ENCODE data around the gene CHI3L2.

The CHI3L2 gene

GRCh38 chr1:111247125-111247838 lies 19.8 kb downstream of the CHI3L2 start:
- DNase-seq (ENCODE audit: low read depth in 1 of 2, low spot score in 1 of 2) = no peak

- no peak for DNase-seq (ENCODE audit: low read depth in 1 of 2, low spot score in 1 of 2)
Measured at GRCh38 chr1:111249960-111250359, 22.4 kb downstream of the CHI3L2 start.

- no peak for DNase-seq (ENCODE audit: low read depth in 1 of 2, low spot score in 1 of 2)
Measured at GRCh38 chr1:111251570-111251969, 24.1 kb downstream of the CHI3L2 start.

- no peak for DNase-seq (ENCODE audit: low read depth in 1 of 2, low spot score in 1 of 2)
Measured at GRCh38 chr1:111252786-111253185, 25.3 kb downstream of the CHI3L2 start.

GRCh38 chr1:111253876-111254275 lies 26.4 kb downstream of the CHI3L2 start:
- no peak for DNase-seq (ENCODE audit: low read depth in 1 of 2, low spot score in 1 of 2)

GRCh38 chr1:111256988-111257658 lies 29.6 kb downstream of the CHI3L2 start:
- no peak for DNase-seq (ENCODE audit: low read depth in 1 of 2, low spot score in 1 of 2)

- no peak for DNase-seq (ENCODE audit: low read depth in 1 of 2, low spot score in 1 of 2)
Measured at GRCh38 chr1:111267801-111268508, 40.4 kb downstream of the CHI3L2 start.

- no peak for DNase-seq (ENCODE audit: low read depth in 1 of 2, low spot score in 1 of 2)
Measured at GRCh38 chr1:111269825-111270406, 42.4 kb downstream of the CHI3L2 start.

GRCh38 chr1:111270771-111271463 lies 43.4 kb downstream of the CHI3L2 start:
- DNase-seq (ENCODE audit: low read depth in 1 of 2, low spot score in 1 of 2) = no peak

- DNase-seq (ENCODE audit: low read depth in 1 of 2, low spot score in 1 of 2) = no peak
Measured at GRCh38 chr1:111271464-111271801, 43.9 kb downstream of the CHI3L2 start.

GRCh38 chr1:111272081-111272480 lies 44.6 kb downstream of the CHI3L2 start:
- no peak for DNase-seq (ENCODE audit: low read depth in 1 of 2, low spot score in 1 of 2)

- no peak for DNase-seq (ENCODE audit: low read depth in 1 of 2, low spot score in 1 of 2)
Measured at GRCh38 chr1:111274653-111275052, 47.1 kb downstream of the CHI3L2 start.

GRCh38 chr1:111275079-111275478 lies 47.6 kb downstream of the CHI3L2 start:
- DNase-seq (ENCODE audit: low read depth in 1 of 2, low spot score in 1 of 2) = no peak

- DNase-seq (ENCODE audit: low read depth in 1 of 2, low spot score in 1 of 2) = no peak
Measured at GRCh38 chr1:111275780-111276433, 48.4 kb downstream of the CHI3L2 start.

GRCh38 chr1:111279144-111279543 lies 51.6 kb downstream of the CHI3L2 start:
- DNase-seq (ENCODE audit: low read depth in 1 of 2, low spot score in 1 of 2) = no peak

GRCh38 chr1:111280267-111280666 lies 52.8 kb downstream of the CHI3L2 start:
- no peak for DNase-seq (ENCODE audit: low read depth in 1 of 2, low spot score in 1 of 2)

- no peak for DNase-seq (ENCODE audit: low read depth in 1 of 2, low spot score in 1 of 2)
Measured at GRCh38 chr1:111281411-111281810, 53.9 kb downstream of the CHI3L2 start.

GRCh38 chr1:111283838-111284237 lies 56.3 kb downstream of the CHI3L2 start:
- no peak for DNase-seq (ENCODE audit: low read depth in 1 of 2, low spot score in 1 of 2)

- DNase-seq (ENCODE audit: low read depth in 1 of 2, low spot score in 1 of 2) = no peak
Measured at GRCh38 chr1:111285879-111286278, 58.4 kb downstream of the CHI3L2 start.

- DNase-seq (ENCODE audit: low read depth in 1 of 2, low spot score in 1 of 2) = no peak
Measured at GRCh38 chr1:111286912-111287311, 59.4 kb downstream of the CHI3L2 start.

GRCh38 chr1:111289371-111289770 lies 61.9 kb downstream of the CHI3L2 start:
- DNase-seq (ENCODE audit: low read depth in 1 of 2, low spot score in 1 of 2) = no peak

All from activated T-helper 1 cell treated with anti-CD3 and anti-CD28 coated beads, Interleukin-2, amount 50 U/mL, for 16 hours (primary cell).